RWPE2 (cell line): Measurements from ENCODE around the gene CCDC90B.
A peak's percentile ranks its signal among the peaks of the same experiment; 100 is the strongest.

Experiments used
- ATAC-seq: fragments of 200-7000 bp; cut with Tn5 transposase; 3 replicates; pipeline ENCODE4 v1.9.1; 2021; ENCODE audit warnings: low read depth
- DNase-seq: peaks from one replicate; pipeline ENCODE4 v3.0.0-alpha.2; 2020; ENCODE audit warnings: low spot score
- H3K27ac ChIP-seq: fragments of 450-650 bp; 2 replicates; pipeline ENCODE4 v1.5.1; 2017; ENCODE audit warnings: mild to moderate bottlenecking; ENCODE audit not compliant: poor library complexity, severe bottlenecking
- H3K27me3 ChIP-seq: fragments of 250-450 bp; sonication (Bioruptor Pico); 2 replicates; pipeline ENCODE4 v1.5.1; 2021; ENCODE audit warnings: mild to moderate bottlenecking, moderate library complexity; ENCODE audit not compliant: insufficient read depth, poor library complexity, severe bottlenecking
- H3K36me3 ChIP-seq: fragments of 250-450 bp; sonication (Bioruptor Pico); 2 replicates; pipeline ENCODE4 v1.5.1; 2020; ENCODE audit warnings: low read depth, mild to moderate bottlenecking, moderate library complexity
- H3K4me1 ChIP-seq: fragments of 250-450 bp; sonication (Bioruptor Pico); 2 replicates; pipeline ENCODE4 v1.5.1; 2021; ENCODE audit warnings: mild to moderate bottlenecking, moderate library complexity; ENCODE audit not compliant: insufficient read depth, poor library complexity, severe bottlenecking
- H3K4me3 ChIP-seq: fragments of 250-450 bp; sonication (Bioruptor Pico); 2 replicates; pipeline ENCODE4 v1.5.1; 2021; ENCODE audit warnings: mild to moderate bottlenecking, moderate library complexity; ENCODE audit not compliant: severe bottlenecking
- H3K9me3 ChIP-seq: fragments of 250-450 bp; sonication (Bioruptor Pico); 2 replicates; pipeline ENCODE4 v1.5.1; 2021; ENCODE audit warnings: mild to moderate bottlenecking, moderate library complexity; ENCODE audit not compliant: severe bottlenecking
- TF ChIP-seq, protein P1 (sequence below): fragments of 450-650 bp; IDR thresholded peaks from one replicate; pipeline ENCODE4 v1.5.1; 2017; ENCODE audit warnings: mild to moderate bottlenecking, moderate library complexity; ENCODE audit not compliant: poor library complexity, severe bottlenecking

The CCDC90B gene

DNA sequence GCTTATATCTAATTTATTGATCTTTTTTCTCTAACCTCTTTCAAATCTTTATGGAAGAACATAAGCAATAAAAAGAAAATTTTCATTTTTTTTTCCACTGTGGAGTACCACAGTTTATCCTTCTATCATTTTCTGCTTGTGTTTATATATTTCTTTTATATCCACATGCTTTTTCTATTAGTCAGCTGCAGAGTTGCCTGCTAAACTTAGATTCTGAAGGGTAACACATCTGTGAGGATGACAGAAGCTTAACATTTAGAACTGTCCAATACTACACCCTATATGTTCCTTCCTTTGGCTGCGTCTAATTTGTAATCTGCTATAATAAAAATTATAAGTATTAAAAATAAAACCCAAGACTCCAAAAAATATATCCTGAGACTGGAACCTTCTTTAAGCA, 20.8 kb downstream of the CCDC90B start:
- no peak for ATAC-seq
- no peak for DNase-seq
- H3K36me3 ChIP-seq: peaks cover 58% of the 10 kb centered on the region

DNA sequence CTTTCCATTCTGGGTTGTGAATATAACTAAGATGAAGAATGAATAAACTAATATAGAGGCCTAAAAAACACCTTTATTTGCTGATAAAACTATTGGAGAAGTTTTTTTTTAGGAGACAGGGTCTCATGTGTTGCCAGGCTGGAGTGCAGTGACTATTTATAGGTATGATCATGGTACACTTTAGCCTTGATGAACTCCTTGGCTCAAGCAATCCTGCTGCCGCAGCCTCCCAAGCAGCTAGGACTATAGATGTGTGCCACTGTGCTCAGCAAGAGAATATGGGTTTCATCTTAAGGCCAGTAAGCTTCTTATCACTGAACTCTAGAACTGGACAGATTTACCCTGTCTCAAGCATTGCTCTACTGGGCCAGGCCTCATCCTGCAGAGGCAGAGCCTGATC, 26.6 kb downstream of the CCDC90B start:
- Histone ChIP-seq H3K4me3 (no peak overlapping the region), H3K36me3 (peaks cover 43% of the 10 kb centered on the region), H3K9me3 (no peaks in the 10 kb centered on the region), H3K27me3 (no peaks in the 10 kb centered on the region), H3K4me1 (peaks cover 6% of the 10 kb centered on the region), H3K27ac (no peak overlapping the region)
- ATAC-seq (no peak), DNase-seq (no peak)
- TF ChIP-seq, protein P1, sequence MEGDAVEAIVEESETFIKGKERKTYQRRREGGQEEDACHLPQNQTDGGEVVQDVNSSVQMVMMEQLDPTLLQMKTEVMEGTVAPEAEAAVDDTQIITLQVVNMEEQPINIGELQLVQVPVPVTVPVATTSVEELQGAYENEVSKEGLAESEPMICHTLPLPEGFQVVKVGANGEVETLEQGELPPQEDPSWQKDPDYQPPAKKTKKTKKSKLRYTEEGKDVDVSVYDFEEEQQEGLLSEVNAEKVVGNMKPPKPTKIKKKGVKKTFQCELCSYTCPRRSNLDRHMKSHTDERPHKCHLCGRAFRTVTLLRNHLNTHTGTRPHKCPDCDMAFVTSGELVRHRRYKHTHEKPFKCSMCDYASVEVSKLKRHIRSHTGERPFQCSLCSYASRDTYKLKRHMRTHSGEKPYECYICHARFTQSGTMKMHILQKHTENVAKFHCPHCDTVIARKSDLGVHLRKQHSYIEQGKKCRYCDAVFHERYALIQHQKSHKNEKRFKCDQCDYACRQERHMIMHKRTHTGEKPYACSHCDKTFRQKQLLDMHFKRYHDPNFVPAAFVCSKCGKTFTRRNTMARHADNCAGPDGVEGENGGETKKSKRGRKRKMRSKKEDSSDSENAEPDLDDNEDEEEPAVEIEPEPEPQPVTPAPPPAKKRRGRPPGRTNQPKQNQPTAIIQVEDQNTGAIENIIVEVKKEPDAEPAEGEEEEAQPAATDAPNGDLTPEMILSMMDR: no peak

More for the DNA sequence above, 20.8 kb downstream of the CCDC90B start:
- Histone ChIP-seq H3K9me3 (no peaks in the 10 kb centered on the region), H3K4me1 (no peaks in the 10 kb centered on the region), H3K27ac (no peak overlapping the region), H3K4me3 (no peak overlapping the region), H3K27me3 (no peaks in the 10 kb centered on the region)
- TF ChIP-seq, protein P1: no peak

DNA sequence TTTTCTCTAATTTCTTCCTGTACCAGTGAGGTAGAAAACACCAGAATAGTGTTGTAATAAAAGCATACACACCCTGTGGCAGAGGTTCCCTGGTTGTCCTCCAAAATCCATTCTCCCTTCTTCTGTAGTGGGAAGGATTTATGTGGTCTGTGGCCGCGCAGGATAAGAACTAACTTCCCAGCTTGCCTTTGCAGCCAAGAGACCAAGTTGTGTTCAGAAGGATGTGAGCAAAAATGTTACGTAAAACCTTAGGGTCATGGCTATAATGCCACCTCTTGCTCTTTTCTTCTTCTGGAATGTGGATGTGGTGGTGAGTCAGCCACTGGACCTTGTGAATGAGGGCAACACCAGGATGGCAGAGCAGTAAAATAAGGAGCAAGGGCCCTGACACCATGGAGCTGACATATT, 28.4 kb downstream of the CCDC90B start:
- Histone ChIP-seq H3K9me3 (no peaks in the 10 kb centered on the region), H3K4me1 (peaks cover 6% of the 10 kb centered on the region), H3K27ac (no peak overlapping the region), H3K4me3 (no peak overlapping the region), H3K27me3 (no peaks in the 10 kb centered on the region), H3K36me3 (peaks cover 25% of the 10 kb centered on the region)
- ATAC-seq (peak; percentile 88), DNase-seq (no peak)
- TF ChIP-seq, protein P1: no peak

DNA sequence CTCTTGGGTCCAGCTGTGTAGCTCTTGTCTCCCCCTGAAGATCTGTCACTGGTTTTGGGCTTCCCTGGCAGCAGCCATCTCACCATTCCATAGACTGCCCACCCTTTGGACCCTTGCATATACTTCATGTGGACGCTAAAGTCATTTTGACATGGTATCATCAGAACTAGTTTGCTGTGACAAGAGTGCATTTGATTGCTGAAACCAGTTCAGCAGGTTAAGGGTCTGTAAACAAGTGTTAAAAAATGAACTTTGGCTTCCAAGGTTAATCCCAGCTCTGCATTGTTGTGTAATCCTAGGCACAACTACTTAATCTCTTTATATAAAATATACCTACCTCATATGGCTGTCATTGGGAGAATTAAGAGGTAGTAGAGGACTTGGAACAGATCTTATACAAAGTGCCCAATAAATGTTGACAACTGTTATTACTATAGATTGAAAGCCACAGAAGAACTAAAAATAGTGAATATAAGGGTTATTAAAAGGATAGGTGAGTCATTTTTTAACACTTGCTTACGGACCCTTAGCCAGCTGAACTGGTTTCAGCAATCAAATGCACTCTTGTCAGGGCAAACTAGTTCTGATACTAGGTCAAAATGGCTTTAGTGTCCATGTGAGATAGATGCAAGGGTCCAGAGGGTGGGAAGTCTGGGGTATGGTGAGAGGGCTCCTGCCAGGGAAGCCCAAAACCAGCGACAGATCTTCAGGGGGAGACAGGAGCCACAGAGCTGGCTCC, 29.4 kb downstream of the CCDC90B start:
- H3K9me3 ChIP-seq: no peaks in the 10 kb centered on the region
- DNase-seq (no peak), ATAC-seq (no peak)
- TF ChIP-seq, protein P1: no peak
- peaks cover 6% of the 10 kb centered on the region for H3K4me1 ChIP-seq
- no peak overlapping the region for H3K4me3 ChIP-seq
- H3K36me3 ChIP-seq: peaks cover 18% of the 10 kb centered on the region
- H3K27ac ChIP-seq: no peak overlapping the region
- no peaks in the 10 kb centered on the region for H3K27me3 ChIP-seq

DNA sequence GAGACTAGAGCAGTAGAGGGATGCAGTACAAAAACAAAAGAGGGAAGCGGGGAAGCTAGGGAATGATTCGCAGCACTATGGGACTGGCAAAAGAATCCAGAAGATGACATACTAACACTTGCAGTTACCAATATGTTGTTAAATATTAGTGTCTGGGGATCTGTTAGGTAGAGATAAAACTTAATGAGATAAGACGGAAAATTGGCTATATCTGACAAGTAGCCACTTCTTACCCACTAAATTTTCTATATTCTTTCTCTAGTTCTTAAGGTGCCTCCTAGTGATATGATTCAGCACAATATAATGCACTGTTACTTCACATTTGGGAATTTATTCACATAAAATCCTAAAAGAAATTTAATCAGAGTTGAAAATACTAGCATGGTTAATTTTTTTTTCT, 30.8 kb downstream of the CCDC90B start:
- H3K36me3 ChIP-seq: peaks cover 6% of the 10 kb centered on the region
- no peaks in the 10 kb centered on the region for H3K27me3 ChIP-seq
- ATAC-seq (no peak), DNase-seq (no peak)
- no peaks in the 10 kb centered on the region for H3K9me3 ChIP-seq
- peaks cover 6% of the 10 kb centered on the region for H3K4me1 ChIP-seq
- H3K27ac ChIP-seq: no peak overlapping the region
- no peak overlapping the region for H3K4me3 ChIP-seq
- TF ChIP-seq, protein P1: no peak
